Glutamatergic neuron (in vitro differentiated cells): ENCODE results near the gene VSIG10L. TPM values are rescaled to one million over a fixed set of nuclear protein-coding genes. Genes with fewer than 3 reads are reported as not detected.

ENCODE experiments used
- DNase-seq: peaks from one replicate; pipeline ENCODE4 v3.0.0; 2022
- H3K27ac Mint-ChIP-seq: one replicate; pipeline ENCODE4 v1.8.0; 2020; ENCODE audit warnings: mild to moderate bottlenecking, mixed read lengths, inconsistent platforms; ENCODE audit not compliant: unreplicated experiment
- H3K27me3 Mint-ChIP-seq: one replicate; pipeline ENCODE4 v1.8.0; 2020; ENCODE audit warnings: mild to moderate bottlenecking, moderate library complexity, mixed read lengths, inconsistent platforms; ENCODE audit not compliant: unreplicated experiment
- H3K36me3 Mint-ChIP-seq: one replicate; pipeline ENCODE4 v1.8.0; 2020; ENCODE audit warnings: mild to moderate bottlenecking, mixed read lengths, inconsistent platforms; ENCODE audit not compliant: unreplicated experiment
- H3K4me1 Mint-ChIP-seq: one replicate; pipeline ENCODE4 v1.8.0; 2020; ENCODE audit warnings: mild to moderate bottlenecking, low read depth, mixed read lengths, inconsistent platforms; ENCODE audit not compliant: unreplicated experiment
- H3K4me3 Mint-ChIP-seq: one replicate; pipeline ENCODE4 v1.8.0; 2020; ENCODE audit warnings: mild to moderate bottlenecking, mixed read lengths, inconsistent platforms; ENCODE audit not compliant: unreplicated experiment
- H3K9me3 Mint-ChIP-seq: one replicate; pipeline ENCODE4 v1.8.0; 2020; ENCODE audit warnings: mild to moderate bottlenecking, moderate library complexity, mixed read lengths, inconsistent platforms; ENCODE audit not compliant: unreplicated experiment
- total RNA-seq: library from RNA; stranded (reverse); fragmentation: NEBNext Ultra II Directional; extraction: Animal tissue kit (Norgen Biotek cat#: 25700); gene quantifications from one replicate; pipeline ENCODE4 v1.2.1, GENCODE V29; 2021; ENCODE audit not compliant: unreplicated experiment
- TF ChIP-seq, protein P1 (sequence below): fragments of 200-600 bp; sonication (generic); IDR thresholded peaks from one replicate; pipeline ENCODE4 v1.5.0; 2021; ENCODE audit not compliant: partially characterized antibody, unreplicated experiment

The VSIG10L gene
- total RNA-seq, 1 donor from 2014 or later: 3.5 TPM

DNA sequence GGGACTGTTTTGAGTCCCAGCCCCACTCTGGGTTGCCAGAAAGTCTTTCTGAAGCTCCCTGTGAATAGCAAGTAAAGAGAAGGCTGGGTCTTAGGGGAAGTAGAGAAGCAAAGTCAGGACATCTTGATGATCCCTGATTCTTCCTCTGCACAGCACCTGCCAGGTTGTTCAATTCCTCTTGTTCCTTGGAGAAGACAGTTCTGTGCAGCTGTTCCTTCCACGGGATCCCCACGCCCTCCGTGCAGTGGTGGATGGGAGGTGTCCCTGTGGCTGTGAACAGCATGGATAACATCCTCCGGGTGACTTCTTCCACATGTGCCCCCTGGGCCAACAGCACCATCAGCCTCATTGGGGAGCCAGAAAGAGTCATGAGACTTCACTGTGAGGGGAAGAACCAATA lies 59.6 kb downstream of the VSIG10L start:
- DNase-seq: no peak
- H3K27ac Mint-ChIP-seq: no peak overlapping the region
- H3K4me3 Mint-ChIP-seq: no peak overlapping the region
- no peaks in the 10 kb centered on the region for H3K9me3 Mint-ChIP-seq
- no peaks in the 10 kb centered on the region for H3K4me1 Mint-ChIP-seq
- peaks cover 15% of the 10 kb centered on the region for H3K27me3 Mint-ChIP-seq
- TF ChIP-seq, protein P1, sequence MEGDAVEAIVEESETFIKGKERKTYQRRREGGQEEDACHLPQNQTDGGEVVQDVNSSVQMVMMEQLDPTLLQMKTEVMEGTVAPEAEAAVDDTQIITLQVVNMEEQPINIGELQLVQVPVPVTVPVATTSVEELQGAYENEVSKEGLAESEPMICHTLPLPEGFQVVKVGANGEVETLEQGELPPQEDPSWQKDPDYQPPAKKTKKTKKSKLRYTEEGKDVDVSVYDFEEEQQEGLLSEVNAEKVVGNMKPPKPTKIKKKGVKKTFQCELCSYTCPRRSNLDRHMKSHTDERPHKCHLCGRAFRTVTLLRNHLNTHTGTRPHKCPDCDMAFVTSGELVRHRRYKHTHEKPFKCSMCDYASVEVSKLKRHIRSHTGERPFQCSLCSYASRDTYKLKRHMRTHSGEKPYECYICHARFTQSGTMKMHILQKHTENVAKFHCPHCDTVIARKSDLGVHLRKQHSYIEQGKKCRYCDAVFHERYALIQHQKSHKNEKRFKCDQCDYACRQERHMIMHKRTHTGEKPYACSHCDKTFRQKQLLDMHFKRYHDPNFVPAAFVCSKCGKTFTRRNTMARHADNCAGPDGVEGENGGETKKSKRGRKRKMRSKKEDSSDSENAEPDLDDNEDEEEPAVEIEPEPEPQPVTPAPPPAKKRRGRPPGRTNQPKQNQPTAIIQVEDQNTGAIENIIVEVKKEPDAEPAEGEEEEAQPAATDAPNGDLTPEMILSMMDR: no peak
- peaks cover 5% of the 10 kb centered on the region for H3K36me3 Mint-ChIP-seq

Other genes with a start within 250 kb of the VSIG10L start
- 8.0 TPM for gene CTU1, start 233.7 kb downstream of the VSIG10L start, total RNA-seq
- not detected for gene SIGLEC9, start 217.2 kb downstream of the VSIG10L start, total RNA-seq
- gene SIGLEC7, start 199.8 kb downstream of the VSIG10L start, total RNA-seq: not detected
- gene CD33, start 117.1 kb downstream of the VSIG10L start, total RNA-seq: not detected
- not detected for gene SIGLECL1, start 91.1 kb downstream of the VSIG10L start, total RNA-seq
- gene IGLON5, start 30.5 kb downstream of the VSIG10L start, total RNA-seq: 59.9 TPM
- 77.7 TPM for gene ETFB, start 24.2 kb upstream of the VSIG10L start, total RNA-seq
- not detected for gene CLDND2, start 26.9 kb upstream of the VSIG10L start, total RNA-seq
- not detected for gene NKG7, start 30.5 kb upstream of the VSIG10L start, total RNA-seq
- gene LIM2, start 45.8 kb upstream of the VSIG10L start, total RNA-seq: not detected
- gene C19orf84, start 48.5 kb upstream of the VSIG10L start, total RNA-seq: not detected
- gene SIGLEC10, start 75.5 kb upstream of the VSIG10L start, total RNA-seq: not detected
- gene SIGLEC8, start 116.3 kb upstream of the VSIG10L start, total RNA-seq: not detected
- gene CEACAM18, start 136.4 kb upstream of the VSIG10L start, total RNA-seq: not detected
- not detected for gene SIGLEC12, start 159.7 kb upstream of the VSIG10L start, total RNA-seq
- not detected for gene SIGLEC6, start 189.5 kb upstream of the VSIG10L start, total RNA-seq
- gene ZNF175, start 229.1 kb upstream of the VSIG10L start, total RNA-seq: 12.4 TPM